Tibial artery (tissue), 4 donors: ENCODE data around the gene ADGRF3.
"Not testable (repeated sequence)": the region's sequence is repeated elsewhere in the genome, so short reads cannot be mapped to it uniquely, and the experiment has no call there.

Experiments
- DNase-seq, 2 donors: peaks; one replicate each; pipeline ENCODE4 v3.0.0-alpha.2; 2019
- H3K27ac ChIP-seq, 2 donors: fragments of 200-600 bp; sonication (generic) in 1 of 2; 1 replicate in 1 of 2; 2 replicates in 1 of 2; pipeline ENCODE4 v1.5.1; 2018 to 2019; ENCODE audit warnings: mild to moderate bottlenecking in 1 of 2
- H3K27me3 ChIP-seq, 2 donors: fragments of 200-600 bp; sonication (generic) in 1 of 2; one replicate each; pipeline versions ENCODE4 v1.5.1 to v1.6.0; 2016 to 2019
- H3K36me3 ChIP-seq, 3 donors: fragments of 200-600 bp; sonication (generic) in 2 of 3; one replicate each; pipeline ENCODE4 v1.5.1; 2016 to 2019; ENCODE audit warnings: mild to moderate bottlenecking in 2 of 3
- H3K4me1 ChIP-seq, 4 donors: fragments of 200-600 bp; sonication (generic) in 2 of 4; 1 replicate in 3 of 4; 2 replicates in 1 of 4; pipeline ENCODE4 v1.5.1; 2016 to 2019
- H3K4me3 ChIP-seq, 2 donors: fragments of 200-600 bp; sonication (generic) in 1 of 2; 1 replicate in 1 of 2; 2 replicates in 1 of 2; pipeline ENCODE4 v1.5.1; 2018 to 2019; ENCODE audit warnings: mild to moderate bottlenecking in 2 of 2
- H3K9me3 ChIP-seq, 3 donors: fragments of 200-600 bp; sonication (generic) in 1 of 3; one replicate each; pipeline ENCODE4 v1.5.1; 2016 to 2019
- intact Hi-C: fragments of 100-400 bp; cut with DNase I; formaldehyde crosslinking; loops from one replicate; pipeline ENCODE4 v1.15.0; 2023; ENCODE audit warnings: low total_unique reads
- TF ChIP-seq, protein P1 (sequence below), 2 experiments: fragments of 200-600 bp in 1 of 2; fragments of 450-650 bp in 1 of 2; IDR thresholded peaks; one replicate each; pipeline ENCODE4 v1.5.1; 2017 to 2019; ENCODE audit warnings: antibody characterized with exemption in 2 of 2, mild to moderate bottlenecking in 1 of 2, moderate library complexity in 1 of 2

The ADGRF3 gene

GRCh38 chr2:26273501-26273900 is 73.1 kb downstream of the ADGRF3 start:
- TF ChIP-seq, protein P1, sequence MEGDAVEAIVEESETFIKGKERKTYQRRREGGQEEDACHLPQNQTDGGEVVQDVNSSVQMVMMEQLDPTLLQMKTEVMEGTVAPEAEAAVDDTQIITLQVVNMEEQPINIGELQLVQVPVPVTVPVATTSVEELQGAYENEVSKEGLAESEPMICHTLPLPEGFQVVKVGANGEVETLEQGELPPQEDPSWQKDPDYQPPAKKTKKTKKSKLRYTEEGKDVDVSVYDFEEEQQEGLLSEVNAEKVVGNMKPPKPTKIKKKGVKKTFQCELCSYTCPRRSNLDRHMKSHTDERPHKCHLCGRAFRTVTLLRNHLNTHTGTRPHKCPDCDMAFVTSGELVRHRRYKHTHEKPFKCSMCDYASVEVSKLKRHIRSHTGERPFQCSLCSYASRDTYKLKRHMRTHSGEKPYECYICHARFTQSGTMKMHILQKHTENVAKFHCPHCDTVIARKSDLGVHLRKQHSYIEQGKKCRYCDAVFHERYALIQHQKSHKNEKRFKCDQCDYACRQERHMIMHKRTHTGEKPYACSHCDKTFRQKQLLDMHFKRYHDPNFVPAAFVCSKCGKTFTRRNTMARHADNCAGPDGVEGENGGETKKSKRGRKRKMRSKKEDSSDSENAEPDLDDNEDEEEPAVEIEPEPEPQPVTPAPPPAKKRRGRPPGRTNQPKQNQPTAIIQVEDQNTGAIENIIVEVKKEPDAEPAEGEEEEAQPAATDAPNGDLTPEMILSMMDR (IDR thresholded peaks at IDR 0.05) = no peak
- intact Hi-C loops = no loop called here
- Histone ChIP-seq H3K4me1 (peaks cover 0 to 18% (median 5%) of the 10 kb centered on the region in 4 donors), H3K9me3 (no peaks in the 10 kb centered on the region), H3K27ac (peak overlapping the region; percentile 58 to 59), H3K4me3 (no peak overlapping the region), H3K36me3 (peaks cover 14 to 29% (median 19%) of the 10 kb centered on the region in 3 donors), H3K27me3 (no peaks in the 10 kb centered on the region)
- DNase-seq = no peak

GRCh38 chr2:26270373-26270772 is 76.2 kb downstream of the ADGRF3 start:
- Histone ChIP-seq H3K36me3 (peaks cover 0 to 20% (median under 1%) of the 10 kb centered on the region in 3 donors), H3K27me3 (no peaks in the 10 kb centered on the region), H3K9me3 (no peaks in the 10 kb centered on the region), H3K27ac (no peak overlapping the region), H3K4me3 (no peak overlapping the region), H3K4me1 (peaks cover 0 to 18% (median 5%) of the 10 kb centered on the region in 4 donors)
- intact Hi-C loops = no loop called here
- TF ChIP-seq, protein P1 (IDR thresholded peaks at IDR 0.05) = no peak
- no peak for DNase-seq

DNA sequence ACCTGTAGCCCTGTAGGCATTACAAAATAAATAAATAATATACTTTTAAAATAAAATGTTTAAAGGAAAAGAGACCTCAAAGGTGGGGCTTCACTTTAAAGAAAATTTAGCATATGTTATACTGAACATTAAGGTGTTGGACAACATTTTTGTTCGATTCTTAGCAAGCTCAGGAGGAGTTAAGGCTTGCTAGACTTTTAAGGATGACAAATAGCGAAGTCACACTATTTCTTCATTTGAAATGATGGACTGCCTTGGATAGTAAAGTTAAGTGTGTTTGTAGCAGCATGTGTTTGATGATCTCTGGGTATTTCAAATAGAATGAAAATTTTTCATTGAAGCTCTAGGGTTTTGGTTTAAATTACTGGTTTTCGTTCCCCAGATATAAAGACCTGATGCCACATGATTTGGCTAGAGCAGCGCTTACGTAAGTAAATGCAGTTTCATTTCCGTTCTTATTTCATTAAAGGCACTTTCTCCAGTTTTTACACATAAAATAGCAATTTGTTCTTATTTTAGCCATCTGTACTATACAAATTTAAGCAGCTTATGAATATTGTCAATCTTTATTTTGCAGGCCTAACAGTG is 76.9 kb downstream of the ADGRF3 start:
- H3K4me1 ChIP-seq = peaks cover 0 to 16% (median 5%) of the 10 kb centered on the region in 4 donors
- H3K36me3 ChIP-seq = peaks cover 0 to 27% (median 7%) of the 10 kb centered on the region in 3 donors
- no peak overlapping the region for H3K27ac ChIP-seq
- intact Hi-C loops = no loop called here
- H3K4me3 ChIP-seq = no peak overlapping the region
- DNase-seq = no peak
- H3K27me3 ChIP-seq = no peaks in the 10 kb centered on the region
- TF ChIP-seq, protein P1 (IDR thresholded peaks at IDR 0.05) = no peak
- no peaks in the 10 kb centered on the region for H3K9me3 ChIP-seq

- DNase-seq, H3K27ac ChIP-seq, H3K27me3 ChIP-seq, H3K9me3 ChIP-seq, H3K4me3 ChIP-seq, intact Hi-C loops, H3K4me1 ChIP-seq: not testable (repeated sequence)
- H3K36me3 ChIP-seq = peaks cover 0 to 36% (median 14%) of the 10 kb centered on the region in 3 donors
Observed at GRCh38 chr2:26268670-26269385, 77.8 kb downstream of the ADGRF3 start.

DNA sequence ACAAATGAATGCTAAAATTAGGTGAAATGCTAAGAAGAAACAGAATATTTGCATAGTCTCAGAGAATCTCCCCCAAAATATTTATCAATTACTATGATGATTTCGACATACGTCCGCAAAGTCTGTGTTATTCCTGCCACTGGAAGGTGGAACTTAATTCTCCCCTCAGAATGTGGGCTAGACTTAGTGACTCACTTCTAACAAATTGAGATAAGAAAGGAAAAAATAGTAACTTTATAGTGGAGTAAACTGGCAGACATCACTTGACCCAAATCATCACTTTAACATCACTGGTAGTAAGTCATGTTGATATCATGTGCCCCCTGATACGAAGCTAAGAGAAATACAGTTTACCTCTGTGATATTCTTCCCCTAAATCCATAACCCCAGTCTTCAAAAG is 78.4 kb downstream of the ADGRF3 start:
- intact Hi-C loops = no loop called here
- H3K4me1 ChIP-seq = peaks cover 0 to 1% (median under 1%) of the 10 kb centered on the region in 4 donors
- no peak for DNase-seq
- TF ChIP-seq, protein P1 (IDR thresholded peaks at IDR 0.05) = no peak
- H3K9me3 ChIP-seq = no peaks in the 10 kb centered on the region
- H3K27ac ChIP-seq = no peak overlapping the region
- peaks cover 0 to 40% (median 20%) of the 10 kb centered on the region in 3 donors for H3K36me3 ChIP-seq
- H3K4me3 ChIP-seq = no peak overlapping the region
- no peaks in the 10 kb centered on the region for H3K27me3 ChIP-seq

GRCh38 chr2:26258836-26259235 is 87.8 kb downstream of the ADGRF3 start:
- H3K36me3 ChIP-seq = peaks cover 10 to 35% (median 25%) of the 10 kb centered on the region in 3 donors
- H3K27me3 ChIP-seq, DNase-seq, H3K4me1 ChIP-seq, H3K9me3 ChIP-seq, H3K4me3 ChIP-seq, H3K27ac ChIP-seq, intact Hi-C loops: not testable (repeated sequence)
